ENCODE results near the gene LTBP1.
A peak's percentile ranks its signal among the peaks of the same experiment; 100 is the strongest.

LTBP1 gene

GRCh38 chr2:32945286-32945685 is 1.5 kb upstream of the LTBP1 start:
- no peaks in the 10 kb centered on the region for H3K36me3 Mint-ChIP-seq
- ATAC-seq, result no peak
- H3K27me3 Mint-ChIP-seq, result peaks cover 26% of the 10 kb centered on the region
- no peak overlapping the region for H3K27ac Mint-ChIP-seq
- H3K4me3 Mint-ChIP-seq, result no peak overlapping the region
- H3K4me1 Mint-ChIP-seq, result no peaks in the 10 kb centered on the region
- H3K9me3 Mint-ChIP-seq, result no peaks in the 10 kb centered on the region

GRCh38 chr2:32947076-32947483 is 327 bp downstream of the LTBP1 start:
- Mint-ChIP-seq H3K27me3 (peaks cover 28% of the 10 kb centered on the region), H3K36me3 (no peaks in the 10 kb centered on the region), H3K27ac (no peak overlapping the region), H3K9me3 (no peaks in the 10 kb centered on the region), H3K4me1 (peaks cover 10% of the 10 kb centered on the region), H3K4me3 (peak overlapping the region; percentile 54)
- ATAC-seq, result peak; percentile 37

DNA sequence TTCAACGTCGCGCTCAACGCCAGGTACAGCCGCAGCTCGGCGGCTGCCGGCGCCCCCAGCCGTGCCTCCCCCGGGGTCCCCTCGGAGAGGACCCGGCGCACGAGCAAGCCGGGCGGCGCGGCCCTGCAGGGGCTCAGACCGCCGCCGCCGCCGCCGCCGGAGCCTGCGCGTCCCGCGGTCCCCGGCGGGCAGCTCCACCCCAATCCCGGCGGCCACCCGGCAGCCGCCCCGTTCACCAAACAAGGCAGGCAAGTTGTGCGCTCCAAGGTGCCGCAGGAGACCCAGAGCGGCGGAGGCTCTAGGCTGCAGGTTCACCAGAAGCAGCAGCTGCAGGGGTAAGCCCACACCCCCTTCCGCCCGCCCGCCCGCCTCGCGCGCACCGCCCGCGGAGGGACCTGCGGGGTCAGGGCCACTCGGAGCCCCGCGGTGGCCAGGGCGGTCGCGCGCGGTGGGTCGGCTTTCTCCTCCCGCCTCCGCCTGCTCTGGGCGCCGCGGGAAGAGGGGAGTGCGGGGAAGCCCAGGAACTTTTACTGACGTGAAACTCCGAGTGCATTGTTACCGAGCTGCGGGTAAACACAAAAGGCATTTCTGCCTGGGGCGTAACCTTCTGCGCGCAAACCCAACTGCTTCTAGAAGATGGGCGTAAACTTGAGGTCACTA is 861 bp downstream of the LTBP1 start:
- Mint-ChIP-seq H3K4me3 (peak overlapping the region; percentile 77), H3K27ac (no peak overlapping the region), H3K27me3 (peaks cover 28% of the 10 kb centered on the region), H3K4me1 (peaks cover 10% of the 10 kb centered on the region), H3K9me3 (no peaks in the 10 kb centered on the region), H3K36me3 (no peaks in the 10 kb centered on the region)
- peak; percentile 49 for ATAC-seq

GRCh38 chr2:32948266-32948665 is 1.5 kb downstream of the LTBP1 start:
- Mint-ChIP-seq H3K36me3 (no peaks in the 10 kb centered on the region), H3K27ac (no peak overlapping the region), H3K9me3 (no peaks in the 10 kb centered on the region), H3K4me3 (peak overlapping the region; percentile 47), H3K27me3 (peaks cover 32% of the 10 kb centered on the region), H3K4me1 (peaks cover 10% of the 10 kb centered on the region)
- no peak for ATAC-seq

GRCh38 chr2:32949260-32949659 is 2.5 kb downstream of the LTBP1 start:
- no peak for ATAC-seq
- Mint-ChIP-seq H3K27ac (no peak overlapping the region), H3K4me3 (no peak overlapping the region), H3K9me3 (no peaks in the 10 kb centered on the region), H3K27me3 (peaks cover 36% of the 10 kb centered on the region), H3K36me3 (no peaks in the 10 kb centered on the region), H3K4me1 (peaks cover 10% of the 10 kb centered on the region)

DNA sequence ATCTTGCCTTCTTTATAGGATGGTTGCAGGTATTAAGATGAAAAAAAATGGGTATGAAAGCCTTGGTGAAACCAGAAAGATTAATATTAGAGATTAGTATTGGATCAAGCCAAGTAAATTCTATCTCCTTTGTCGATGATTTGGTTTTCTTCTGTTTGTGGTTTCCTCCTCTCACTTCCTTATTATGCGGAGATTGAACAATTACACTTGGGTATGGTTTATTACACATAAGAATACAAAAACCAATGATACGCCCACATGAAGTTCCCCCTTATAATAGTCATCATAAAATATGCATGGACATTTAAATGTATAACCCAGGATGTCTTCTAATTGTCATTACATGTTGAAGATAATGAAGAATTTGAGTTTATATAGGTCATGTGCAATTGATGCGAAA is 4.9 kb downstream of the LTBP1 start:
- Mint-ChIP-seq H3K4me1 (peaks cover 10% of the 10 kb centered on the region), H3K27ac (no peak overlapping the region), H3K9me3 (no peaks in the 10 kb centered on the region), H3K27me3 (peaks cover 43% of the 10 kb centered on the region), H3K4me3 (no peak overlapping the region), H3K36me3 (no peaks in the 10 kb centered on the region)
- peak; percentile 49 for ATAC-seq

- no peak for ATAC-seq
- no peaks in the 10 kb centered on the region for H3K9me3 Mint-ChIP-seq
- peaks cover 40% of the 10 kb centered on the region for H3K27me3 Mint-ChIP-seq
- H3K27ac Mint-ChIP-seq, result no peak overlapping the region
- no peaks in the 10 kb centered on the region for H3K36me3 Mint-ChIP-seq
- H3K4me1 Mint-ChIP-seq, result peaks cover 10% of the 10 kb centered on the region
- no peak overlapping the region for H3K4me3 Mint-ChIP-seq
Measured at GRCh38 chr2:32952761-32953476, 6.2 kb downstream of the LTBP1 start.

GRCh38 chr2:32954206-32954605 is 7.5 kb downstream of the LTBP1 start:
- no peak for ATAC-seq
- Mint-ChIP-seq H3K27ac (no peak overlapping the region), H3K4me1 (peaks cover 10% of the 10 kb centered on the region), H3K27me3 (peaks cover 35% of the 10 kb centered on the region), H3K9me3 (no peaks in the 10 kb centered on the region), H3K36me3 (no peaks in the 10 kb centered on the region), H3K4me3 (no peak overlapping the region)

DNA sequence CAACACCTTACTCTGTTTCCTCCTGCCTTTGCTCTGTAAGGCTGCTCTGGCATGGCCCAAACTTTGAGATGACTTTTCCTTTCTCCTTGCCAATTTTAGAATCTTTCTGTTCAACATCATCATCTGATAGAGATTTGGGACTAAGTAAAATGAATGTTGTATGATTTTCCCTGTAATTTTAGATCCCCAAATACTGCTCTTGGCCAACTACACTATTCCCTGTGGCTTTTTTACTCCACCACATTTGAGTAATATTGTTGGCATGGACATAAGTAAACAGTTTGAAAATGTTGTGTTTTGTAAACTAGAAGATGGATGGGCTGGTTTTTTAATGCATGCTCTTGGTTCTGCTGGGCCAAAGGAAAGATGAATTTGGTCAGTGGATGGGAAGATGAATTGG is 12.1 kb downstream of the LTBP1 start:
- ATAC-seq, result no peak
- no peak overlapping the region for H3K27ac Mint-ChIP-seq
- no peaks in the 10 kb centered on the region for H3K9me3 Mint-ChIP-seq
- peaks cover 26% of the 10 kb centered on the region for H3K27me3 Mint-ChIP-seq
- no peak overlapping the region for H3K4me3 Mint-ChIP-seq
- H3K4me1 Mint-ChIP-seq, result no peaks in the 10 kb centered on the region
- H3K36me3 Mint-ChIP-seq, result no peaks in the 10 kb centered on the region

- H3K27ac Mint-ChIP-seq, result no peak overlapping the region
- peaks cover 26% of the 10 kb centered on the region for H3K27me3 Mint-ChIP-seq
- no peaks in the 10 kb centered on the region for H3K4me1 Mint-ChIP-seq
- H3K4me3 Mint-ChIP-seq, result no peak overlapping the region
- no peak for ATAC-seq
- no peaks in the 10 kb centered on the region for H3K36me3 Mint-ChIP-seq
- no peaks in the 10 kb centered on the region for H3K9me3 Mint-ChIP-seq
Measured at GRCh38 chr2:32960238-32960637, 13.5 kb downstream of the LTBP1 start.

DNA sequence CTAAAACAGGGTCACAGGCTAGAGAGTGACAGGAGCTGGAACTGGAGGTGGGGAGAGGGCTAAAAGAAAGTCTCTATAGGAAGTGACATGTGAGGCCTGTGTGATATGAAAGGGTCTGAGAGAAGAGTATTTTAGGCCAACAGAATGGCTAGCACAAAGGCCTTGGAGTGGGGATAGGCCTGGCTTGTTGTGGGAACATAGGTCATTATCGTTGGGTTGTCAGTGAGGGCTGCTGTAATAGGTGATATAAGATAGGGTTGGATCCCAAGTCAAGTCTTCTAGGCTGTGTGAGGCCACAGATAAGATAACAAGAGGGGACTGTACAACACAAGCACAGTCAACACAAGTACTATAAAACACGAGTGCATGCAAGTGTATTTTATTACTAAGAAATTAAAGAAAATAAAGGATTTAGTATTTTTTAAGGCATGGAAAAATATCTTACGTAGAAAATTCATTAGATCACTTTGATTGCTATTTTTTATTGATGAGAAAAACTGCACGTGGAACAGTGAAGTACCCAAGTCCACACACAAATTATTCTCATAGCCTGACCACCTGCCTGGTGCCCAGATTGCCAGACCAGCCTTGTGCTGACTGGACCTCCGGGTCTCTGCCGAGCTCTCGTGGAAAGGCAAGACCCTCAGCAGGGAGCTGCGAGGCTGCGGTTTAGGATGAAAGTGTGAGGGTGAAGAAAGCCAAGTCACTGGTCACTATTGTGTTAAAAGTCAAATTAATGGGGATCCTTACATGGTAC is 14.1 kb downstream of the LTBP1 start:
- Mint-ChIP-seq H3K4me3 (no peak overlapping the region), H3K27ac (no peak overlapping the region), H3K27me3 (peaks cover 26% of the 10 kb centered on the region), H3K9me3 (no peaks in the 10 kb centered on the region), H3K4me1 (peaks cover under 1% of the 10 kb centered on the region), H3K36me3 (no peaks in the 10 kb centered on the region)
- no peak for ATAC-seq

GRCh38 chr2:32962690-32963089 is 15.9 kb downstream of the LTBP1 start:
- Mint-ChIP-seq H3K36me3 (no peaks in the 10 kb centered on the region), H3K27me3 (peaks cover 17% of the 10 kb centered on the region), H3K9me3 (no peaks in the 10 kb centered on the region), H3K27ac (no peak overlapping the region), H3K4me1 (peaks cover 11% of the 10 kb centered on the region), H3K4me3 (no peak overlapping the region)
- no peak for ATAC-seq

DNA sequence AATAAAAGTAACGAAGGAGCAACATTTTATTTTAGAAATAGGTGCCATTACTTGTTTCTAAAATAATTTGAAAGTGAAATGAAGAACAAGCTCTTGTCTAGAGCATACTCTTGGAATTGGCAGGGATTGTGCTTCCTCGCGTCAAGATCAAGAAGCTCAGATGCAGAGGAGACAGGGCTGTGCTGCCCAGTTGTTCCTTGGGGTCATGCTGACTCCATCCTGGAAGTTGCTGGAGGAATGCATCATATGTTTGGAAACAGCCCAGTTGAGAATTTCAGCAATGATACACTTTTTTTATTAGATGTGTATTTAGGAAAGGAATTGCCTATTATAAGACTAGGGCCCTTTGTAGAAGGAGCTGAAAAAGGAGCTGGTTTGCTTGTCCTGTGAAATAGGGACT is 17.2 kb downstream of the LTBP1 start:
- no peak overlapping the region for H3K27ac Mint-ChIP-seq
- H3K27me3 Mint-ChIP-seq, result peaks cover 13% of the 10 kb centered on the region
- no peaks in the 10 kb centered on the region for H3K36me3 Mint-ChIP-seq

DNA sequence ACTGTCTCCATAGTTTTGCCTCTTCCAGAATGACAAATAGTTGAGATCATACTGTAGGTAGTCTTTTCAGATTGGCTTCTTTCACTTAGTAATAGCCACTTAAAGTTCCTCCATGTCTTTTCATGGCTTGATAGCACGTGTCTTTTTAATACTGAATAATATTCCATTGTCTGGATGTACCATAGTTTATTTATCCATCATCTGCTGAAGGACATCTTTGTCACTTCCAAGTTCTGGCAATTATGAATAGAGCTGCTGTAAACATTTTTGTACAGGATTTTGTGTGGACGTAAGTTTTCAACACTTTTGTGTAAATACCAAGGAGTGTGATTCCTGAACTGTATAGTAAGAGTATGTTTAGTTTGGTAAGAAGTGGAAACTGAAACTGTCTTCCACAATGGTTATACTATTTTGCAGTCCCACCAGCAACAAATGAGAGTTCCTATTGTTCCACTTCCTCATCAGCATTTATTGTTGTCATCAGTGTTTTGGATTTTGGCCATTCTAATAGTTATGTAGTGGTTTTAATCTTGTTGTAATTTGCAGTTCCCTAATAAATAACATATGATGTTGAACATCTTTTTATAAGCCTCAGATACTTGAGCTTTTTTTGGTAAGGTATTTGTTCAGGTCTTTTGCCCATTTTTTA is 18.9 kb downstream of the LTBP1 start:
- no peak overlapping the region for H3K4me3 Mint-ChIP-seq
- H3K27me3 Mint-ChIP-seq, result peaks cover 2% of the 10 kb centered on the region
- no peak overlapping the region for H3K27ac Mint-ChIP-seq
- H3K36me3 Mint-ChIP-seq, result no peaks in the 10 kb centered on the region
- peaks cover 11% of the 10 kb centered on the region for H3K4me1 Mint-ChIP-seq
- no peak for ATAC-seq
- peaks cover 12% of the 10 kb centered on the region for H3K9me3 Mint-ChIP-seq

More for the DNA sequence above, 17.2 kb downstream of the LTBP1 start:
- peaks cover 11% of the 10 kb centered on the region for H3K4me1 Mint-ChIP-seq
- H3K4me3 Mint-ChIP-seq, result no peak overlapping the region
- H3K9me3 Mint-ChIP-seq, result peaks cover under 1% of the 10 kb centered on the region
- ATAC-seq, result no peak

- H3K27me3 Mint-ChIP-seq, result peaks cover 15% of the 10 kb centered on the region
- H3K9me3 Mint-ChIP-seq, result peaks cover 22% of the 10 kb centered on the region
- no peak for ATAC-seq
- no peak overlapping the region for H3K27ac Mint-ChIP-seq
- peaks cover 3% of the 10 kb centered on the region for H3K36me3 Mint-ChIP-seq
- H3K4me1 Mint-ChIP-seq, result peaks cover 11% of the 10 kb centered on the region
- H3K4me3 Mint-ChIP-seq, result no peak overlapping the region
Measured at GRCh38 chr2:32969444-32970162, 22.9 kb downstream of the LTBP1 start.

Data from stimulated activated memory B cell treated with anti-CD40 and anti-IgM and Interleukin-4, amounts not matched to agents 10 μg/mL and 1 μg/mL and 100 μg/mL, for 72 hours (primary cell).